ENCODE measurements around the gene MED12L.

The MED12L gene

DNA sequence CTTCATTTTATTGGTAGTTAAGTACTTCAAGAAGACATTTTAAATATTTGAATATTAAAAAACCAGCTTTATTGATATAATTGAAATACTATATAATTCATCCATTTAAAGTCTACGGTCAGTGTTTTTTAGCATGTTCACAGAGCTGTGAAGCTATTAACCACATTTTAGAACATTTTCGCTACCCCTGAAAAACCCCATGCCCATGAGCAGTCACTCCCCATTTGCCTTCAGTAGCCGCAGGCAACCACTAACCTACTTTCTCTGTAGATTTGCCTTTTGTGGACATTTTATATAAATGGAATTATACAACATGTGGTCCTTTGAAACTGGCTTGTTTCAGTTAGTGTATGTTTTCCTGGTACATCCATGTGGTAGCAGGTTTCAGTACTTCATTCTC is 61.8 kb downstream of the MED12L start:
- no peak for TF ChIP-seq Cebpa-rat (IDR thresholded peaks at IDR 0.05)
- Histone ChIP-seq H3K9ac (no peak overlapping the region), H3K36me3 (no peaks in the 10 kb centered on the region; the same call in 1 of the 2 replicates), H3K4me2 (peak overlapping the region; percentile 25), H3K27me3 (no peaks in the 10 kb centered on the region), H4K20me1 (no peaks in the 10 kb centered on the region), H3K27ac (no peak overlapping the region), H3K4me1 (peaks cover 52% of the 10 kb centered on the region), H3K9me3 (no peaks in the 10 kb centered on the region), H3K4me3 (no peak overlapping the region)

DNA sequence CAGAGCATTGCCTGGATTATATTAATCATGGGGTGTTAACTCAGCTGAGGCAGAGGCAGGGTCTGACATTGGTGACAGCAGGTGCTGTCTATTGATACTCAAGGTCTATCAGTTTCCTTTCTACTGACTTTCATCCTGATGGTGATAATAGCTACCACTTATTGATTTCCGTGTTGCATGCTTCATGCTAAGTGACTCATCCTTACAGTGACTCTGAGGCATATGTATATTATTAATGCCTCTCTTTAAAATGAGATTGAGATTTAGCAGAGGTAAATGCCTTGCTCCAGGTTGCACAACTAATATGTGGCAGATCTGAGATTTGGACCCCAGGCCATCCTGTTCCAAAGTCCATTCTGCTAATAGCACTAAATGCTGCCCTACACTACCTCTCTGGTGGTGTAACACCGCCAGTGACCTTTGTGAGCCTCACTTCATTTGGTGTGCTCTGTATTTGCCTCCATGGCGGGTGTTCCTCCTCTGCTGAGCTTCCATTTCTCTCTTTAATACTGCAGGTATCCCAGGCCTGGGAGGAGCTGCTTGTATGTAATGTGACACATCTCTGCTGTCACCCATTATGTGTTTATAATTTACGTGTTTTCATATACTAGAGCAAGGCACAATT is 67.1 kb downstream of the MED12L start:
- H4K20me1 ChIP-seq = no peaks in the 10 kb centered on the region
- no peak overlapping the region for H3K4me2 ChIP-seq
- no peaks in the 10 kb centered on the region for H3K27me3 ChIP-seq
- H3K9me3 ChIP-seq = no peaks in the 10 kb centered on the region
- H3K4me3 ChIP-seq = no peak overlapping the region
- no peak overlapping the region for H3K9ac ChIP-seq
- no peak for TF ChIP-seq Cebpa-rat (IDR thresholded peaks at IDR 0.05)
- no peaks in the 10 kb centered on the region; the same call in 1 of the 2 replicates for H3K36me3 ChIP-seq
- H3K27ac ChIP-seq = no peak overlapping the region
- H3K4me1 ChIP-seq = peaks cover 4% of the 10 kb centered on the region

DNA sequence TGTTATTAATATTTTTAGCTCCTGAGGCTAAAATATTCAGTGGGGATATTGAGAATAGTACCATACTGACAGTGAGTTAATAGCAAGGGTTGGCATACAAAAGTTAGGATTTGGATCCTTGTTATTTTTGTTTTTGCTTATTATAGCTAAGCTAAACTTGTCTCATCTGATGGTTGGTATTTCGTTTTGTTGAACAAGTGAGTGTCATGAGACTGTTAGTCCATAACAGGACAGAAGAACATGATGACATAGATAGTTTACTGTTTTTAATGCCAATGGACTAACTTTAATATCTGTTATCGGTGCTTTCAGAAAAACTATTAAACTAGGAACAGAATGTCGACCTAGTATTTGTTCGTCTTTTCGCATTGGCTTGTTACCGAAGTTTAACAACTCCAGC is 69.1 kb downstream of the MED12L start:
- no peak overlapping the region for H3K9ac ChIP-seq
- H3K27ac ChIP-seq = no peak overlapping the region
- H4K20me1 ChIP-seq = no peaks in the 10 kb centered on the region
- no peak for TF ChIP-seq Cebpa-rat (IDR thresholded peaks at IDR 0.05)
- no peak overlapping the region for H3K4me3 ChIP-seq
- H3K27me3 ChIP-seq = no peaks in the 10 kb centered on the region
- peaks cover 4% of the 10 kb centered on the region; the same call in 1 of the 2 replicates for H3K36me3 ChIP-seq
- no peaks in the 10 kb centered on the region for H3K4me1 ChIP-seq
- H3K9me3 ChIP-seq = no peaks in the 10 kb centered on the region
- no peak overlapping the region for H3K4me2 ChIP-seq

DNA sequence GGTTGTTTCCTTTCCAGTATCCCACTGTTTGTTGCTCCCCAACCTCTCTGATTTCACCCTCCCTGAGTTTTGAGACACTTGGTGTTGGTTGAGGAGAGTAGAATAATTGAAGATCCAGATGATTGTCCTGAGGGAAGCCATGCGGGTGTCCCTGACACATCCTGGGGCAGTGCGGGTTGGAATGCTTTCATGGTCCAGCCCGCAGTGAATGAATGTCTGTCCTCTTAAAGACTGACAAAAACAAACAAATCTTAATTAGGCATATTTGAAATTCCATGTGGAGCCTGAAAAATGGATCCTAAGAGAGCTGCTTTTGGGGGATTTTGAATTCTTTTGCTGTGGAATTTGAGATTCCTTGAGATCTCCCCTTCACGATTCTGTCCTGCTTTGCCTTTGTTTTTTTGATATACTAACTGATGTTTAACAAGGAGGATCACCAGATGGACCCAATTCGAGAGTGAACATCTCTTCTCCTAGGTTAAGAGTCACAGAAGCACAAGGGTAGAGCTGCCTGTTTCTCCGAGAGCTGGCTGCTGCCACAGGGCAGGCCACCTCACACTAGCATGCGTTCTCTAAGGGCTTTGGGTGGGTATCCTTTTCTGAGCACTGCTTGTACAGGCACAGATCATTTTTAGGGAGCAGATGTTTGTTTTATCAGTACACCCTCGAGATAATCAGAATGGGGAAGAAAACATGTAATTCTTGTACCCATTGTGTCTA is 70.1 kb downstream of the MED12L start:
- Histone ChIP-seq H3K27ac (no peak overlapping the region), H3K4me2 (no peak overlapping the region), H3K9me3 (no peaks in the 10 kb centered on the region), H3K4me1 (no peaks in the 10 kb centered on the region), H4K20me1 (no peaks in the 10 kb centered on the region), H3K4me3 (no peak overlapping the region), H3K27me3 (no peaks in the 10 kb centered on the region), H3K36me3 (peaks cover 8% of the 10 kb centered on the region; the same call in 1 of the 2 replicates), H3K9ac (no peak overlapping the region)
- no peak for TF ChIP-seq Cebpa-rat (IDR thresholded peaks at IDR 0.05)

DNA sequence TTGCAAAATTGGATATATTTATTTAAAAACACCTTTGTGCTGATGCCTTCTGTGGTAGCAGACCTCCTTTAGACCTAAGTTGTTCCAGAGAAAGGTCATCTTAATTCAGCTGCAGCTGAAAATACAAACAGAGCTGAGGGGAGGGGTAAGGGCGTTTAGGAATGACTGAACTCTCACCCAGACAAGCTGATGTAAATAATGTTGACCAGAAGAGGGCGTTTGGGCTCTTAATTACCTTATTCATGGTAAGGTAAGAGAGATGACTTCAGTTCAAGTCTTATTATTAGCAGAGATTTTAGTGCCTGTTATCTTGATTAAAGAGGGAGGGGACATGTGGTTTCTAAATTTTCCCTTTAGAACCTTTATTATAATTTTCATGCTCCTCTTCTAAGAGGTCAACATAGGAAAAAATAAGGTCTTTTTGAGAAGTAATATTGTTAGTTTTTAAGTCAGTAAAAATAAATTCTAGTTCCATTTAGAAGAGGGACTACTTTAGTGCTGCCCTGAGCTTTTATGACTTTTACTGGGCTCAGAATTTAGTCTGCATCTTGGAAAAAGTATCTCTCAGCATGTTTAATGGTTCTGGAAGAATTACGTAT is 71.3 kb downstream of the MED12L start:
- no peaks in the 10 kb centered on the region for H3K4me1 ChIP-seq
- peaks cover 8% of the 10 kb centered on the region; the same call in 1 of the 2 replicates for H3K36me3 ChIP-seq
- H3K9me3 ChIP-seq = no peaks in the 10 kb centered on the region
- H3K9ac ChIP-seq = no peak overlapping the region
- H3K4me3 ChIP-seq = no peak overlapping the region
- no peak overlapping the region for H3K4me2 ChIP-seq
- H3K27ac ChIP-seq = no peak overlapping the region
- H4K20me1 ChIP-seq = no peaks in the 10 kb centered on the region
- no peaks in the 10 kb centered on the region for H3K27me3 ChIP-seq
- TF ChIP-seq Cebpa-rat (IDR thresholded peaks at IDR 0.05) = no peak

DNA sequence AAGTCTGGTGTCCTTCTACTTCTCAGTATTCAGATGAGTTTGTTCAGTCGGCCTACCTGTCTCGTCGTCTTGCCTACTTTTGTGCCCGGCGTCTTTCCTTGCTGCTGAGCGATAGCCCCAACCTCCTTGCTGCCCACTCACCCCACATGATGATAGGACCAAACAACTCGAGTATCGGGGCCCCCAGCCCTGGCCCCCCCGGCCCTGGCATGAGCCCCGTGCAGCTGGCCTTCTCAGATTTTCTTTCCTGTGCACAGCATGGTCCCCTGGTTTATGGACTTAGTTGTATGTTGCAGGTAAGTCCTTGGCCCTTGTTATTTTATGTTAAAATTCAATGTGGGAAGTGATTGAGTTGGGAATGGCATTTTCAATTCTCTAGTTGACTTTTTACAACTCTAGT is 74.3 kb downstream of the MED12L start:
- Histone ChIP-seq H3K9me3 (no peaks in the 10 kb centered on the region), H3K4me2 (no peak overlapping the region), H3K4me3 (no peak overlapping the region), H3K9ac (no peak overlapping the region), H3K27me3 (no peaks in the 10 kb centered on the region), H3K4me1 (no peaks in the 10 kb centered on the region), H3K36me3 (peaks cover 13% of the 10 kb centered on the region), H3K27ac (no peak overlapping the region), H4K20me1 (no peaks in the 10 kb centered on the region)
- no peak for TF ChIP-seq Cebpa-rat (IDR thresholded peaks at IDR 0.05)

DNA sequence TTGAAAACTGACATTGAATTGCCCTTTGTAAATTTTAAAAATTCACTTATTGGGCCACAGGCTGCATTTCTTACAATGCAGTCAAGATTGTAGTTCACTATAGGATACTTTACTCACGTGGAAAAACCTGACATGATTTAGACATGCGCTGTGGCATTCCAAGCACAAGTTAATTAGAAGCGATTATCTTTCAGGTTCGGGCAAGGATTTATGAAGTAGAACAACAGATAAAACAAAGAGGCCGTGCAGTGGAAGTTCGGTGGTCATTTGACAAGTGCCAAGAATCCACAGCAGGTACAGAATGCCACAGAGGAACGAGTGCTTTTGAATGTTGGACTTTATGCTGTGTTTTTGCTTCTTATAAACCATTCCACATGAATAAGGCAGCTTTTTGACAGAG is 79.8 kb downstream of the MED12L start:
- no peak overlapping the region for H3K4me2 ChIP-seq

DNA sequence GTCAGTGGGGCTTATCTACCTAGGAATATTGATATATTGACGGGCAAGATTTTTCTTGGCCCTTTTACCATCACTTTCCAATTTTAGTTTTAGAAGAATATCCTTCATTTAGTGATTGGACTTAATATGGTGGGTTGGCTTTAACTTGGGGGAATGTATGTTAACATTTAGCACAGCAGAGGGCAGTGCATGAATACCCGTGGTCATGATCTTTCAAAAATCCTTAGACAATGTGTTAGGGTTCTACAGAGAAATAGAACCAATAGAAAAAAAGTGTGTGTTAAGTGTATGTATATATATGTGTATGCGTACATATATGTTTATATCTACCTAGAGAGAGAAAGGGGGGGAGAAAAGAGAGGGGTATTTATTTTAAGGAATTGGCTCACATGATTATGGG is 80.7 kb downstream of the MED12L start:
- Histone ChIP-seq H3K4me2 (no peak overlapping the region), H3K4me1 (peaks cover 24% of the 10 kb centered on the region), H3K27ac (no peak overlapping the region)

More for the DNA sequence above, 79.8 kb downstream of the MED12L start:
- Histone ChIP-seq H3K9ac (no peak overlapping the region), H3K36me3 (peaks cover 4% of the 10 kb centered on the region), H3K27me3 (no peaks in the 10 kb centered on the region), H3K9me3 (no peaks in the 10 kb centered on the region), H3K4me1 (peaks cover 14% of the 10 kb centered on the region), H3K4me3 (no peak overlapping the region), H3K27ac (no peak overlapping the region), H4K20me1 (no peaks in the 10 kb centered on the region)
- TF ChIP-seq Cebpa-rat (IDR thresholded peaks at IDR 0.05) = no peak

DNA sequence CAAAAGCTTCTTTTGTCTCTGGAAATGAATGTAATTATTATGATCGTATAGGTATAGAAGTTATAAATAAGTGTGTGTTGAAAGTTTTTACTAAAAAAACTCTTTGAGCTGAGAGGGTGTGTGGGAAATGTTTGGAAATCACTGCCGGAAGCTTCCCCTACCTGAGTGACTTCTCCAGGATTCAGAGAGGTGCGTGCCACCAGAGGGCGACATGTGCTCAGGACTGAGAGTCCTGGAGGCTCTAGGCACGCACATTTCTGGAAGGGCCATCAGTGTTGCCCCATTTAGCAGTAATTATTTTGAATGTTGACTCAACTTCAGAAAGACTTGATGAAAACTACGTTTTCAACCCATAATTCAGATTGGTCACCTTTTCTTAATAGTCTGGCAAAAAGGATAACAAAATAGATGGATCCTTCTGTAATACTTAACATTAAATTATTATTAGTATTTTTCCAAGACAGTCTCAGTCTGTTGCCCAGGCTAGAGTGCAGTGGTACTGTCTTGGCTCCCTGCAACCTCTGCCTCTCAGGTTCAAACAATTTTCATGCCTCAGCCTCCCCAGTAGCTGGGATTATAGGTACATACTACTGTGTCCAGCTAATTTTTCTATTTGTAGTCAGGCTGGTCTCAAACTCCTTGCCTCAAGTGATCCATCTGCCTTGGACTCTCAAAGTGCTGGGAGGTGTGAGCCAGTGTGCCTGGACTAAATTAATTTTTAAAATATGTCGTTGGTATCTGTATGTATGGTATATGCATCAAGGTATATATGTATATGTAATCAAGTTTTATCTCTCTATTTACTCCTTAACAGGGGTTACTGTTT is 83.0 kb downstream of the MED12L start:
- no peaks in the 10 kb centered on the region for H4K20me1 ChIP-seq
- no peaks in the 10 kb centered on the region for H3K27me3 ChIP-seq
- H3K9ac ChIP-seq = no peak overlapping the region
- peaks cover 47% of the 10 kb centered on the region for H3K4me1 ChIP-seq
- H3K9me3 ChIP-seq = no peaks in the 10 kb centered on the region
- H3K4me3 ChIP-seq = no peak overlapping the region
- no peak for TF ChIP-seq Cebpa-rat (IDR thresholded peaks at IDR 0.05)
- peaks cover 4% of the 10 kb centered on the region for H3K36me3 ChIP-seq
- peak overlapping the region; percentile 83; the same call in 1 of the 2 replicates for H3K27ac ChIP-seq
- H3K4me2 ChIP-seq = no peak overlapping the region

More for the DNA sequence above, 80.7 kb downstream of the MED12L start:
- no peaks in the 10 kb centered on the region for H3K9me3 ChIP-seq
- H3K4me3 ChIP-seq = no peak overlapping the region
- H4K20me1 ChIP-seq = no peaks in the 10 kb centered on the region
- no peak for TF ChIP-seq Cebpa-rat (IDR thresholded peaks at IDR 0.05)
- no peak overlapping the region for H3K9ac ChIP-seq
- no peaks in the 10 kb centered on the region for H3K27me3 ChIP-seq
- peaks cover 4% of the 10 kb centered on the region for H3K36me3 ChIP-seq

Measured in BLaER1 (cell line).